DMS153 treated with DMSO at 0.1 percent for 48 hours (cell line): ENCODE results near the gene BEX1.
"Not testable (repeated sequence)": the region's sequence is repeated elsewhere in the genome, so short reads cannot be mapped to it uniquely, and the experiment has no call there.

Experiments
- DNase-seq: peaks from one replicate; lab custom pipeline; 2025; ENCODE audit not compliant: unreplicated experiment; lab: John Stamatoyannopoulos, UW

BEX1 gene

DNA sequence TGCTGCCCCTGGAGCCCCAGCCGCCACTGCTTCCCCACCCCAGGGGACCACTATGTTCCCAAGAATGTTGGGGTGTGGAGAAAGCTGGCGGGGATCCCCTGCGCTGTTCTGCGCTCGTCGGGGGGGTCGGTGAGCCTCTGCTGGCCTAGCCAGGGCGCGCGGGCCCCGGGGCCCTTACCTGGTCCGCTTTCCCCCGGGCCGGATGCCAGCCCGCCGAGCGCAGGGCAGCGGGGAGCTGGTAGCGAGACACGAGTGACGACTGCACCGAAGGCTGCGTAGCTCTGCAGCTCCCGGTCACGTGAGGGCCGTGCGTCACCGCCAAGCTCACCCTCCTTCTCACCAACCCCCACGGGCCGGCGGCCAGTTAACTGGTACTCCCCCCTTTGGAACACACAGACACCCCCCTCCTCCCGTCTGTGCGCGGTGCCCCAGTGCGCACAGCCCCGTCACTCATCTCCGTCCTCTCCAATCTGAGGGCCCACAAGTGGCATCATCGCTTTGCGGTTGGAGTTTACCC, at the start of gene BEX1:
Gene BEX1, minus strand, starts transcription at position 254 of the 517 bp plus-strand sequence. CDS start 897 bp downstream, outside the sequence.
- peak; percentile 23 for DNase-seq

DNA sequence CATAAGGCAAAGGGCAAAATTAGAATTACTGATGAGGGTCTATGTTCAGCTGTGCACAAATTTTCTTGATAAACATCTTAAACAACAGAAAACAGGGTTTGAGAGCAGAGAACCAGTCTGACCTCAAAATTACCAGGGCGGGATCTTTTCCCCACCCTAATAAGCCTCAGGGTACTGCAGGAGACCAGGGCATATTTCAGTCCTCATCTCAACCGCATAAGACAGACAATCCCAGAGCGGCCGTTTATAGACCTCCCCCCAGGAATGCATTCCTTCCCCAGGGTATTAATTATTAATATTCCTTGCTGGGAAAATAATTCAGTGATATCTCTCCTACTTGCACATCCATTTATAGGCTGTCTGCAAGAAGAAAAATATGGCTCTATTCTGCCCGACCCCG, 45.5 kb upstream of the BEX1 start:
- DNase-seq = not testable (repeated sequence)

DNA sequence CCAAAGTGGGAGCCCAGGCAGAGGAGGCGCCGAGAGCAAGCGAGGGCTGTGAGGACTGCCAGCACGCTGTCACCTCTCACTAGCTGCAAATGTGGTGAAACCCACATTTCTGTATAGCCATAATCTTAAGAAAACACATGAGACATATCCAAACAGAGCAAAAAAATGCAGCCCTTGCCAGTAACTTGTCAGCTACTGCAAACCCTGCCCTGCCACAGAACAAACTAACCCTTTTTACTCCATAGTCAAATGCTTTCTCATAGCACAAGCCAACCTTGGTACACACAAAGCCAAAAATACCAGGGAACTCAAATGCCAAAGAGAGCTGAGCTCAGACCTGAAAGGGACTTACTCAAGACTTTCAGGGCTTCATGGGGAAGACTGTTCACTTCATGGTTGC, 43.9 kb upstream of the BEX1 start:
- DNase-seq = no peak

GRCh38 chrX:103107227-103107737, 43.3 kb upstream of the BEX1 start:
- DNase-seq = not testable (repeated sequence)

GRCh38 chrX:103104370-103104769, 40.4 kb upstream of the BEX1 start:
- not testable (repeated sequence) for DNase-seq

DNA sequence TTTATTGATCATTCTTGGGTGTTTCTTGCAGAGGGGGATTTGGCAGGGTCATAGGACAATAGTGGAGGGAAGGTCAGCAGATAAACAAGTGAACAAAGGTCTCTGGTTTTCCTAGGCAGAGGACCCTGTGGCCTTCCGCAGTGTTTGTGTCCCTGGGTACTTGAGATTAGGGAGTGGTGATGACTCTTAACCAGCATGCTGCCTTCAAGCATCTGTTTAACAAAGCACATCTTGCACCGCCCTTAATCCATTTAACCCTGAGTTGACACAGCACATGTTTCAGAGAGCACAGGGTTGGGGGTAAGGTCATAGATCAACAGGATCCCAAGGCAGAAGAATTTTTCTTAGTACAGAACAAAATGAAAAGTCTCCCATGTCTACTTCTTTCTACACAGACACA, 39.9 kb upstream of the BEX1 start:
- not testable (repeated sequence) for DNase-seq

DNA sequence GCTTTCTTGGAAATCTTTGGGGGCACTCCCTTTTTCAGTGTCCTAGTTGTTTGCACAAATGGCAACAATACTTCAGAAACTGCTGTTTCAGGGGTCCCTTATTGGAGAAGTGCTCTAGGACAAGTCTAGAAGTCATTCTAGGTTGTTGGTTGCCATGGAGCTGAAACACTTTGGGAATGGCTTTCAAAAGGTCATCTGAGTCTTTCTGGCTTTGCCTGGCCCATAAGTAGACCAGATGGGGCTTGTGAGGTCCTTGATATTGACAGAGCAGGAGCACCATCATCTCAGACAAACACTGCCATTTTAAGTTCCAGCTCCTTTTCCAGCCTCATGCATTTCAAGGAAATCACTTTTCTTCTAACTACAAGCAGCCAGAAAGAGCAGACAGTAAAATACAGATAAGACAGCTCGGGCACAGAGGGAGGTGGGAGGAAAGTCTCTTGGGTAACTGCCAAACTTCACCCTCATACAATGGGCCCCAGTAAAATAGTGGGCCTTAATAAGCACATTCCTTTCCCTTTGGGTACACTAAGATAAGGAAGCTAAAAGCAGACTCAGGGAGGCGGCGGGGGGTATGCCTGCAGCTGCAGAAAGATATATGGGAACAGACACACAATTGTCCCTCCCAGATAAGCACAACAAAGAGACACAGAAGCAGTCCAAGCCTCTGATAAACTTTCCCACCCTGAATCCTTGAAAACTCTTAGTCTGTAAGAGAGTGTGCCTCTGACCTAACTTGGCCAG, 37.5 kb upstream of the BEX1 start:
- no peak for DNase-seq

DNA sequence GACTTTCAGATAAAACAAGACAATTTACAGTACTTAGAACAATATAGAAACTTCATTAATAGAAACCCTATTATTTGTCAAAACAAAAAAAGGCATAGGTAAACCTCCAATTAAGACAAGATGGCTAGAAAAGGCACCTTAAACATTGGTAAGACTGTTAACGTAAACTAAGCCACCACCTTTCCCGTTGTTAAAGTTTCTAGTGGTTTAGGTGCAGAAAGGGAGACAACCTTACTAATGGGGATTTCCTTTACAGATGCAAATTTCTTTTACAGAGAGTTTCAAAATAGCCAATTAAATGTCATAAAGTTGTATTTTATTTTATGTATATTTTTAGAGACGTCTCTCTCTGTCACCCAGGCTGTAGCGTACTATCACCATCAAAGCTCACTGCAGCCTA, 36.5 kb upstream of the BEX1 start:
- DNase-seq = no peak

DNA sequence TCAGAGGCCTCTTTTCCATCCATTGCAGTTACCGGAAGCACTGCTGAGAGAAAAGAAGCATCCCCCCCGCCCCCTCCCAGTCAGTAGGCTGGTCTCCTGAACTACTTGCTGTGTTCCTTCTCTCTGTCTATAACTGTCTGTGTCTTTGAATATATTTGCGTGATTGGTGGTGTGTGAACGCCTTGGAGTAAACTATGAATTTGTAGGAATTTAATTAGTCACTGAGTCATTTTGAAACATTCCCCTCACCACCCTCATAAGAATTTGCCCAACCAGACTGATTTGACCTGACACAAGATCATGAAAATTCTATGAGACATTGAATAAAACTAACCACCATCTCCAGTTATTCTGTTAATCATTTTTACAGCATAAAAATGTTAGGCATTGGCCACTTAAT, 35.7 kb upstream of the BEX1 start:
- no peak for DNase-seq

DNA sequence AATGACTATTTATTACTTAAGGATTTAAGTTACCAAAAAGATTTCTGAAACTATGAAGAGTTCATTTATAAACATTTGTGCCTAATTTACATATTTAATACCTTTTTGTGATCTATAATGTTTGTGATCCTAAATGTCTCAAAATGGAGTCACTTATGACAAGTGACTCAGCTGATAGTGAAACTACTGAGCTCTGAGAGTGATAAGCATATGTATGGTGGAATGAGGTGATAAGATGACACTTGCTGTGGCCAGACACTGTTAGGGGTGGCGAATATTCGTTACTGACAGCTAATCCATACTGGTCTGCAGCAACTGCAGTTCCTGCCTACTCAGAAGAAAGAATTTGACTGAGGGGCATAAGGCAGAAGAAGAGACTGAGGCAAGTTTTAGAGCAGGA, 34.5 kb upstream of the BEX1 start:
- DNase-seq = no peak

- DNase-seq = no peak
Measured at GRCh38 chrX:103092942-103093341, 29.0 kb upstream of the BEX1 start, which contains the start of gene NXF3. Gene NXF3, minus strand, starts transcription at chrX:103093143. Its CDS starts 120 bp downstream, at chrX:103093023.

DNA sequence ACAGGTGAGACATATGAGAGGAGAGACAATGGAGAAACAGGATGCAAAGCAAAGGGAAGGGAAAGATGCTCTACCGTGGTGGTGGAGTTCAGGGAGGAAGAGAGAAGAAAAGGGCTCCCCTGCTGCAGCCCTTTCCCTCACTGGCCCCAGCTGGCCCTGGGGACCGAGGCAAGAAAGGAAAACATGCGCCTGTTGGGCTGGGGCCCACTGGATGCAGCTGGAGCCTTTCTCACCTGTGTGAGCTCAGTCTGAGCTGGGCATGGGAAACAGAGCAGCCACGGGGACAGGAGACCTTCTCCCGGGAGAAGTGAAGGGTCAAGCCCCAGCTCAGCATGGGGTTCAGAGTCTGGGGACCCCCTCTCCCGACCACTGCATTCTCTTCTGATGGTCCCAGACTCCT, 17.1 kb upstream of the BEX1 start:
- no peak for DNase-seq

- no peak for DNase-seq
Measured at GRCh38 chrX:103073467-103073866, 9.5 kb upstream of the BEX1 start.

GRCh38 chrX:103066606-103067005, 2.6 kb upstream of the BEX1 start:
- no peak for DNase-seq

- DNase-seq = no peak
Measured at GRCh38 chrX:103063191-103063845, 653 bp downstream of the BEX1 start.

DNA sequence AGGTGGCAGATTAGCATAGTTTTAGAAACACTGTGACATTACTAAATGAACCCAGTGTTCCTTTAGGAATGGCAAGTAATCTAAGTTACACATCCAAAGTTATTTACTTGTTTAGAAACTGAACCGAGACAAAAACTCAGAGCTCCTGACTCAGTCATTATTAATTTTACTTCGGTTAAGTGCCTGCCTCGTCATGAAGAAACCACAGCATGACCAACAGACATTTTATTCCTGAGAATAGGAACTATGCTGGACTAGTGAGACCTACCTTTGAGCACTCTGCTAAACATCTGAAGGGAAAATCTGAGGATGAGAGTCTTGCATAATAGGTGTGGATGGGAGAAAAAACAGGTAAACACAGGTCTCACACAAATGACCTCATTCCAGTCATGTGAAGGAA, 2.5 kb downstream of the BEX1 start:
- no peak for DNase-seq

GRCh38 chrX:103056902-103057301, 7.1 kb downstream of the BEX1 start:
- no peak for DNase-seq

- DNase-seq = no peak
Measured at GRCh38 chrX:103052625-103053024, 11.3 kb downstream of the BEX1 start.

DNA sequence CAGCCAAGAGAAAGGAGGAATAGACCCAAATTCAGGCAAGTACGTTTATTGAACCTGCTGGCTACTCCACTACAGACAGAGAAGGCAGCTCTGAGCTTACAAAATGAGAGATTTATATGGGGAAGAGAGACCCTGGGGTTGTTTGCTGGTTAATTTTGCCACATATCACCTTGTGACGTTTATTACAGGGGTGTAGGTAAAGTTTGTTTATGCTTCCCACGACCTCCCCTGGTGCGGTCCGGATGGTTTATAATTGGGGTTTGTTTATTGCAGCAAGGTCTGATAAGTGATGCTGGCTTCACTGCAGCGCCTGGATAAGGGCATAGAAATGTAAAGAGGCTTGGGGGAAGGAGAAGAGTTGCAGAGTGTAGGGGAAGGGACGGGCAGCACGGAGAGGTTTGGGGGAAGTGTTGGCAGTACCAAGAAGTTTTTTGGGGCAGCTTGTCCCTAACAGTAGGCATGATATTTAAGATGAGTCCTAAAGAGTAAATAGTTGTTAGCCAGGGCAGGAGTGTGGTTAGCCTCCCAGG, 12.6 kb downstream of the BEX1 start:
- DNase-seq = no peak

DNA sequence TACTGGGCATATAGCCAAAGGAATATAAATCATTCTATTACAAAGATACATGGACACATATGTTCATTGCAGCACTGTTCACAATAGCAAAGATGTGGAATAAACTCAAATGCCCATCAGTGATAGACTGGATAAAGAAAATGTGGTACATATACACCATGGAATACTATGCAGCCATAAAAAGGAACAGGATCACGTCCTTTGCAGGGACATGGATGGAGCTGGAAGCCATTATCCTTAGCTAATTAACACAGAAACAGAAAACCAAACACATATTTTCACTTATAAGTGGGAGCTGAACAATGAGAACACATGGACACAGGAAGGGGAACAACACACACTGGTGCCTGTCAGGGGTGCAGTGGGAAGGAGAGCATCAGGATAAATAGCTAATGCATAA, 30.6 kb downstream of the BEX1 start:
- DNase-seq = not testable (repeated sequence)

DNA sequence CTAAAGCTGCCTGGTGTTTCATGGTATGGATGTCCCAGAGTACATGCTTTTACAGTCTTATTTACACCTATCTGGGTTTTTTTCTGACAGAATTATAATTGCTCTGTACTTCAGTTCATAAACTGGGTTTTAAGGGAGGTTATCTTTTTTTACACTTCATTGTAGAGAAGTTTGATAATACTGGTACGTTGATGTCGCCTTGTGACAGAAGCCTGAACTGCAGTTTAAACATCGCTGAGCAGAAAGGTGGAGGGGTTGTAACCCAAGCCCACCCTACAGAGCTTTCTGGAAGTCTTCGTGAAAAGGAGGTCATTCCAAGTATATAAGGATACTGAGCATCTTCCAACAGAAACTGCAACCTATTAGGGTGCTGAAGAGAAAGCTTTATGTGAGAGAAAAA, 46.4 kb downstream of the BEX1 start:
- no peak for DNase-seq

DNA sequence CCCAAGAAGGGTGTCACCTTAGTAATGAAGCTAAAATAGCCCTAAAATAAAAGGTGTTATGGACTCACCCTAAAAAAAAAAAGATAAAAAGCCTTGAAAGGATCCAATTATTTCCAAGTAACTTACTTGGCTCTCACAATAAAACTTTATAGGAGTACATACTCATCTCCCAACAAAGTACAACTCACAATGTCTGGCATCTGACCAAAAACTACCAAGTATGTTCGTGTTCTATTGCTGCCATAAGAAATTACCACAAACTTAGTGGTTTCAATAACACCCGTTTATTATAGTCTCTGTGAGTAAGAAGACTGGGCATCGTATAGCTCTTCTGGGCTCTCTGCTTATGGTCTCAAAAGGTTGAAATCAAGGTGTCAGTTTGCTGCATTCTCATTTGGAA, 51.0 kb downstream of the BEX1 start:
- no peak for DNase-seq
